Nucleus accumbens (tissue), 56 donors: ENCODE measurements around the gene NFE2.
"Not testable (repeated sequence)": the region's sequence is repeated elsewhere in the genome, so short reads cannot be mapped to it uniquely, and the experiment has no call there.

ENCODE experiments used
- DNase-seq, 56 donors: peaks; one replicate each; lab custom pipeline; 2025; lab: John Stamatoyannopoulos, UW

NFE2 gene

GRCh38 chr12:54300732-54301427 is at the start of gene NFE2:
TSS of gene NFE2 (minus strand) at chr12:54301015. CDS start at chr12:54295248, 5,767 bp downstream.
- peak in 9 of 56 donors; percentile 3 to 24 (median 14) for DNase-seq

- peak in 8 of 56 donors; percentile 10 to 49 (median 22) for DNase-seq
Measured at GRCh38 chr12:54349679-54350078, 48.9 kb upstream of the NFE2 start.

GRCh38 chr12:54349036-54349435 is 48.2 kb upstream of the NFE2 start:
- DNase-seq: peak in 6 of 56 donors; percentile 18 to 54 (median 24)

GRCh38 chr12:54341378-54342300 is 40.8 kb upstream of the NFE2 start:
- no peak for DNase-seq

- no peak for DNase-seq
Measured at GRCh38 chr12:54340846-54341245, 40.0 kb upstream of the NFE2 start.

GRCh38 chr12:54338698-54339296 is 38.0 kb upstream of the NFE2 start:
- DNase-seq: no peak

GRCh38 chr12:54337854-54338650 is 37.2 kb upstream of the NFE2 start:
- peak in 7 of 56 donors; percentile 6 to 53 (median 25) for DNase-seq

GRCh38 chr12:54337280-54337842 is 36.5 kb upstream of the NFE2 start:
- DNase-seq: peak in 6 of 56 donors; percentile 6 to 33 (median 11)

GRCh38 chr12:54333420-54334034 is 32.7 kb upstream of the NFE2 start:
- no peak for DNase-seq

- no peak for DNase-seq
Measured at GRCh38 chr12:54331461-54331860, 30.6 kb upstream of the NFE2 start.

- no peak for DNase-seq
Measured at GRCh38 chr12:54330442-54330841, 29.6 kb upstream of the NFE2 start.

GRCh38 chr12:54329759-54330158 is 28.9 kb upstream of the NFE2 start:
- no peak for DNase-seq

- DNase-seq: no peak
Measured at GRCh38 chr12:54328595-54329337, 28.0 kb upstream of the NFE2 start.

- not testable (repeated sequence) for DNase-seq
Measured at GRCh38 chr12:54325442-54326109, 24.8 kb upstream of the NFE2 start.

GRCh38 chr12:54324617-54325441 is 24.0 kb upstream of the NFE2 start, which contains the start of gene COPZ1:
TSS of gene COPZ1 (plus strand) at chr12:54325131. CDS start at chr12:54325164, 33 bp downstream.
- peak; percentile 75 to 100 (median 95) for DNase-seq

GRCh38 chr12:54321363-54321762 is 20.5 kb upstream of the NFE2 start:
- no peak for DNase-seq

GRCh38 chr12:54312309-54312708 is 11.5 kb upstream of the NFE2 start:
- not testable (repeated sequence) for DNase-seq
